Tibial nerve (tissue), 4 donors: ENCODE results near the gene SOX8.

Experiments
- EP300 ChIP-seq, 2 donors: sonication (generic); formaldehyde crosslinking; IDR thresholded peaks; one replicate each; pipeline ENCODE4 v1.6.1; 2017; ENCODE audit warnings: antibody characterized with exemption in 2 of 2, mild to moderate bottlenecking in 1 of 2
- POLR2A ChIP-seq, 2 donors: fragments of 450-650 bp; IDR thresholded peaks; one replicate each; pipeline ENCODE4 v1.6.1; 2017; ENCODE audit warnings: antibody characterized with exemption in 2 of 2, mild to moderate bottlenecking in 2 of 2, moderate library complexity in 2 of 2
- TF ChIP-seq, protein P1 (sequence below), 5 experiments: fragments of 200-600 bp in 3 of 5; fragments of 450-650 bp in 2 of 5; sonication (generic) in 3 of 5; IDR thresholded peaks; one replicate each; pipeline ENCODE4 v1.5.1; 2016 to 2019; ENCODE audit warnings: antibody characterized with exemption in 5 of 5, mild to moderate bottlenecking in 3 of 5, moderate library complexity in 2 of 5

DNA sequence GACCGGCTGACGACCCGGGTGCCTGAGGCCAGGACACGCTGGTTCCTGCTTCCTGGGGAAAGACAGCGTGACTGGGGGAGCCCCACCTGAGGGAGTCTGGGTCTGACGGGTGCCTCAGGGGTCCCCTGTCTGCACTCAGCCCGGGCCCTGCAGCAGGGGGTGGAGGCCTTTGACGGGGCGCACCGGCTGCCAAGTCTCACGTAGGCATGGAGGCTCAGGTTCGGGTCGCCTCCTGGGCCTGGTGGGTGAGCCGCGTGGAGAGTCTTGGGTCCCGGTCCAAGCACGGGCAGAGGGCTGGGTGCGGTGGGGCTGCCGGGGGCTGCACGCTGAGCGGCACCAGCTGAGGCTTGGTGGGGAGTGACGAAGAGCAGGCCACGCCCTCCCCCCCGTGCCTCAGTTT, 40.9 kb downstream of the SOX8 start:
- TF ChIP-seq, protein P1, sequence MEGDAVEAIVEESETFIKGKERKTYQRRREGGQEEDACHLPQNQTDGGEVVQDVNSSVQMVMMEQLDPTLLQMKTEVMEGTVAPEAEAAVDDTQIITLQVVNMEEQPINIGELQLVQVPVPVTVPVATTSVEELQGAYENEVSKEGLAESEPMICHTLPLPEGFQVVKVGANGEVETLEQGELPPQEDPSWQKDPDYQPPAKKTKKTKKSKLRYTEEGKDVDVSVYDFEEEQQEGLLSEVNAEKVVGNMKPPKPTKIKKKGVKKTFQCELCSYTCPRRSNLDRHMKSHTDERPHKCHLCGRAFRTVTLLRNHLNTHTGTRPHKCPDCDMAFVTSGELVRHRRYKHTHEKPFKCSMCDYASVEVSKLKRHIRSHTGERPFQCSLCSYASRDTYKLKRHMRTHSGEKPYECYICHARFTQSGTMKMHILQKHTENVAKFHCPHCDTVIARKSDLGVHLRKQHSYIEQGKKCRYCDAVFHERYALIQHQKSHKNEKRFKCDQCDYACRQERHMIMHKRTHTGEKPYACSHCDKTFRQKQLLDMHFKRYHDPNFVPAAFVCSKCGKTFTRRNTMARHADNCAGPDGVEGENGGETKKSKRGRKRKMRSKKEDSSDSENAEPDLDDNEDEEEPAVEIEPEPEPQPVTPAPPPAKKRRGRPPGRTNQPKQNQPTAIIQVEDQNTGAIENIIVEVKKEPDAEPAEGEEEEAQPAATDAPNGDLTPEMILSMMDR (IDR thresholded peaks at IDR 0.05) = no peak
- TF ChIP-seq EP300 (IDR thresholded peaks at IDR 0.05) (no peak), POLR2A (IDR thresholded peaks at IDR 0.05) (no peak)
